CD14-positive monocyte (primary cell): Measurements from ENCODE around the gene EXTL1. TPM values are rescaled to one million over a fixed set of nuclear protein-coding genes. Genes with fewer than 3 reads are reported as not detected.

Source experiments
- DNase-seq, 3 donors: peaks; one replicate each; pipeline ENCODE4 v3.0.0-alpha.2; 2011 to 2022
- H2AFZ ChIP-seq: 2 replicates; pipeline ENCODE4 v1.6.0; 2012; ENCODE audit warnings: mild to moderate bottlenecking, low read depth, low read length, inconsistent platforms; ENCODE audit not compliant: insufficient read depth, poor library complexity, severe bottlenecking
- H3K27ac ChIP-seq, 2 donors: 1 replicate in 1 of 2; 2 replicates in 1 of 2; pipeline ENCODE4 v1.5.1; 2012 to 2013; ENCODE audit warnings: low read length in 2 of 2, control low read depth in 1 of 2, inconsistent platforms in 1 of 2, low read depth in 1 of 2, mild to moderate bottlenecking in 1 of 2
- H3K27me3 ChIP-seq, 2 donors: one replicate each; pipeline versions ENCODE4 v1.6.0 to v1.6.1; 2011 to 2013; ENCODE audit warnings: low read length in 2 of 2; ENCODE audit not compliant: control insufficient read depth in 2 of 2, insufficient read depth in 2 of 2
- H3K36me3 ChIP-seq, 2 donors: replicated peaks in 1 of 2; 1 replicate in 1 of 2; 2 replicates in 1 of 2; pipeline versions ENCODE4 v1.5.1 to v1.6.1; 2012 to 2013; ENCODE audit warnings: low read length in 2 of 2, control low read depth in 1 of 2, inconsistent platforms in 1 of 2, mild to moderate bottlenecking in 1 of 2; ENCODE audit not compliant: insufficient read depth in 2 of 2, control insufficient read depth in 1 of 2
- H3K4me1 ChIP-seq, 2 donors: 1 replicate in 1 of 2; 2 replicates in 1 of 2; pipeline versions ENCODE4 v1.5.1 to v1.6.1; 2012 to 2013; ENCODE audit warnings: low read length in 2 of 2, control low read depth in 1 of 2, inconsistent platforms in 1 of 2, mild to moderate bottlenecking in 1 of 2, moderate library complexity in 1 of 2; ENCODE audit not compliant: insufficient read depth in 2 of 2, control insufficient read depth in 1 of 2
- H3K4me2 ChIP-seq: replicated peaks from 2 replicates; pipeline ENCODE3; 2012; ENCODE audit warnings: low read length, moderate library complexity, mild to moderate bottlenecking; ENCODE audit not compliant: poor library complexity, severe bottlenecking; ENCODE audit errors: extremely low read depth
- H3K4me3 ChIP-seq, 3 experiments: fragments of 200-600 bp in 1 of 3; sonication (generic) in 1 of 3; replicated peaks in 1 of 3; 1 replicate in 2 of 3; 2 replicates in 1 of 3; pipeline ENCODE4 v1.5.1; 2011 to 2013; ENCODE audit warnings: low read length in 3 of 3, mild to moderate bottlenecking in 3 of 3, control low read depth in 2 of 3, low read depth in 2 of 3, inconsistent platforms in 1 of 3, moderate library complexity in 1 of 3
- H3K79me2 ChIP-seq: 2 replicates; pipeline ENCODE4 v1.6.0; 2012; ENCODE audit warnings: mild to moderate bottlenecking, control low read depth, inconsistent platforms, low read length, moderate library complexity; ENCODE audit not compliant: insufficient read depth
- H3K9ac ChIP-seq: 2 replicates; pipeline ENCODE4 v1.6.0; 2017; ENCODE audit warnings: low read length, mild to moderate bottlenecking; ENCODE audit not compliant: insufficient read depth, poor library complexity, severe bottlenecking
- H3K9me3 ChIP-seq, 2 donors: replicated peaks in 1 of 2; 1 replicate in 1 of 2; 2 replicates in 1 of 2; pipeline versions ENCODE4 v1.5.1 to v1.6.1; 2012 to 2013; ENCODE audit warnings: low read length in 2 of 2, control low read depth in 1 of 2; ENCODE audit not compliant: control insufficient read depth in 1 of 2, insufficient read depth in 1 of 2
- H4K20me1 ChIP-seq: 2 replicates; pipeline ENCODE4 v1.6.0; 2012; ENCODE audit warnings: mild to moderate bottlenecking, low read length, control low read depth, moderate library complexity; ENCODE audit not compliant: insufficient read depth
- H3K27ac Mint-ChIP-seq, 7 donors: one replicate each; pipeline ENCODE4 v1.8.0; 2020; ENCODE audit warnings: mild to moderate bottlenecking in 7 of 7, mixed read lengths in 7 of 7, moderate library complexity in 6 of 7, inconsistent platforms in 2 of 7
- H3K27me3 Mint-ChIP-seq, 3 donors: one replicate each; pipeline ENCODE4 v1.8.0; 2021 to 2022; ENCODE audit warnings: low read depth in 3 of 3, mild to moderate bottlenecking in 3 of 3, mixed read lengths in 3 of 3, moderate library complexity in 3 of 3, inconsistent platforms in 1 of 3
- H3K36me3 Mint-ChIP-seq, 2 donors: one replicate each; pipeline ENCODE4 v1.8.0; 2020; ENCODE audit warnings: mixed read lengths in 2 of 2, inconsistent platforms in 1 of 2, mild to moderate bottlenecking in 1 of 2
- H3K4me1 Mint-ChIP-seq: one replicate; pipeline ENCODE4 v1.8.0; 2020; ENCODE audit warnings: mild to moderate bottlenecking, mixed read lengths
- H3K4me3 Mint-ChIP-seq, 2 donors: one replicate each; pipeline ENCODE4 v1.8.0; 2020; ENCODE audit warnings: mild to moderate bottlenecking in 2 of 2, mixed read lengths in 2 of 2, moderate library complexity in 1 of 2
- H3K9me3 Mint-ChIP-seq, 7 donors: one replicate each; pipeline ENCODE4 v1.8.0; 2020 to 2022; ENCODE audit warnings: mixed read lengths in 7 of 7, mild to moderate bottlenecking in 6 of 7, moderate library complexity in 6 of 7, inconsistent platforms in 2 of 7
- WGBS: methylation state at CpG from one replicate; pipeline ENCODE4 v1.1.5; 2013; ENCODE audit warnings: missing lambda C conversion rate; ENCODE audit not compliant: insufficient coverage; 5-methylcytosine and 5-hydroxymethylcytosine counted together
- intact Hi-C, 2 donors: fragments of 100-400 bp; cut with micrococcal nuclease; formaldehyde crosslinking; loops; one replicate each; pipeline versions ENCODE4 v1.15.0 to v1.15.1; 2023
- polyA plus RNA-seq, 3 donors: library from polyadenylated mRNA; depleted of rRNA in 1 of 3; unstranded in 2 of 3; stranded (reverse) in 1 of 3; fragments of 300-500 nt in 2 of 3; fragments of >200 nt in 1 of 3; fragmentation: Illumina TruSeq in 2 of 3; gene quantifications; 1 replicate in 2 of 3; 2 replicates in 1 of 3; pipeline ENCODE4 v1.2.3, GENCODE V29; 2012 to 2021
- TF ChIP-seq, protein P1 (sequence below): fragments of 200-600 bp; IDR thresholded peaks from one replicate; pipeline ENCODE4 v1.8.0; 2022; ENCODE audit warnings: antibody characterized with exemption, mild to moderate bottlenecking

EXTL1 gene
- polyA plus RNA-seq, 3 donors: not detected

DNA sequence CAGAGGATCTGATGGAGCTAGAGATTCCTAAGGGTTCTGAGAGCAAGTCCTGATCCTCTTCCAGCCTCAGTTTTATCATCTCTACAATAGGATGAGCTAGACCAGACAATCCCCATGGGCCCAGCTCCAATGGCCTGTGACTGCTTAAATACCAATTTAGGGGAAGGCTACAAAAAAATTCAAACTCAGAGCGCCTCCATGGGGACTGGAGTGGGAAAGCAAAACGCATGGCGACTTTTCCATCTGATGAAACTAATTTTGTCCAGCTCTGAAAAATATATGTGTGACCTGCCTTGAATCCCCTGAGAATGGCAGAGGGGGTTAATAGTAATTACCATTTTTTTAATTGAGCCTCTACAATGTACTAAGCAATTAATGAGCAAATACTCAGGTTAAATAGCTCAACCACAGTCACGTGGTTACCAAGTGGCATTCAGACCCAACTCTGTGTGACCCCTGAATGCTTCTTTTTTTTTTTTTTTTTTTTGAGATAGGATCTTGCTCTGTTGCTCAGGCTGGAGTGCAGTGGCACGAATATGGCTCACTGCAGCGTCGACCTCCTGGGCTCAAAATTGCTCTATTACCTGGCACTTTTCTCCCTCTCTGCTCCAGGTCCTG, 8.4 kb downstream of the EXTL1 start:
- H3K4me2 ChIP-seq: no peak overlapping the region
- peaks cover 13% of the 10 kb centered on the region for H3K4me1 Mint-ChIP-seq
- no peaks in the 10 kb centered on the region for H3K36me3 ChIP-seq
- no peak for DNase-seq
- no peaks in the 10 kb centered on the region for H3K36me3 Mint-ChIP-seq
- no peaks in the 10 kb centered on the region for H4K20me1 ChIP-seq
- TF ChIP-seq, protein P1, sequence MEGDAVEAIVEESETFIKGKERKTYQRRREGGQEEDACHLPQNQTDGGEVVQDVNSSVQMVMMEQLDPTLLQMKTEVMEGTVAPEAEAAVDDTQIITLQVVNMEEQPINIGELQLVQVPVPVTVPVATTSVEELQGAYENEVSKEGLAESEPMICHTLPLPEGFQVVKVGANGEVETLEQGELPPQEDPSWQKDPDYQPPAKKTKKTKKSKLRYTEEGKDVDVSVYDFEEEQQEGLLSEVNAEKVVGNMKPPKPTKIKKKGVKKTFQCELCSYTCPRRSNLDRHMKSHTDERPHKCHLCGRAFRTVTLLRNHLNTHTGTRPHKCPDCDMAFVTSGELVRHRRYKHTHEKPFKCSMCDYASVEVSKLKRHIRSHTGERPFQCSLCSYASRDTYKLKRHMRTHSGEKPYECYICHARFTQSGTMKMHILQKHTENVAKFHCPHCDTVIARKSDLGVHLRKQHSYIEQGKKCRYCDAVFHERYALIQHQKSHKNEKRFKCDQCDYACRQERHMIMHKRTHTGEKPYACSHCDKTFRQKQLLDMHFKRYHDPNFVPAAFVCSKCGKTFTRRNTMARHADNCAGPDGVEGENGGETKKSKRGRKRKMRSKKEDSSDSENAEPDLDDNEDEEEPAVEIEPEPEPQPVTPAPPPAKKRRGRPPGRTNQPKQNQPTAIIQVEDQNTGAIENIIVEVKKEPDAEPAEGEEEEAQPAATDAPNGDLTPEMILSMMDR: no peak
- H3K27ac ChIP-seq: no peak overlapping the region
- no peaks in the 10 kb centered on the region for H3K9me3 ChIP-seq
- H3K9ac ChIP-seq: no peak overlapping the region
- no peaks in the 10 kb centered on the region for H3K79me2 ChIP-seq
- 89% methylated on average over 3 of the region's 7 CpGs for WGBS
- H3K4me3 ChIP-seq: no peak overlapping the region
- H2AFZ ChIP-seq: no peak overlapping the region
- peaks cover 0 to 20% of the 10 kb centered on the region in 2 donors for H3K27me3 ChIP-seq
- no peak overlapping the region for H3K4me3 Mint-ChIP-seq
- intact Hi-C loops: loop anchor here (10.0 kb wide), 1 partner anchor 115 kb away; no protein-coding TSS in a partner anchor
- peaks cover 16 to 21% (median 18%) of the 10 kb centered on the region in 3 donors for H3K27me3 Mint-ChIP-seq
- peaks cover 0 to 5% (median 0%) of the 10 kb centered on the region in 7 donors for H3K9me3 Mint-ChIP-seq
- no peak overlapping the region for H3K27ac Mint-ChIP-seq
- peaks cover 4% of the 10 kb centered on the region in 2 donors for H3K4me1 ChIP-seq

DNA sequence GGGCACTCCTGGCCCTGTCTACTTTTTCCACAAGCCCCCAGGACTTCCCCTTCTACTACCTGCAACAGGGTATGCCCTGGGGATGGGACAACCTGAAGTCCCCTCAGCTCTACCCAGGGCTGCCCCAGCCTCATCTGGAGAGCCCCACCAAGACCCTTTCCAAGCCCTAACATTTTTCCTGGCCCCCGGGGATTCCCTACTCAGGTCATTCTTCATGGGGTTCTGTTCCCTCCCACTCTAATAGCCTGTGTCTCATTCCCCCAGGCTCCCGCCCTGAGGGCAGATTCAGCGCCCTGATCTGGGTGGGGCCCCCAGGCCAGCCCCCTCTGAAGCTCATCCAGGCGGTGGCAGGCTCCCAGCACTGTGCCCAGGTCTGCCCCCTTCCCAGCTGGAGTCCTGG, 9.6 kb downstream of the EXTL1 start:
- H3K27ac ChIP-seq: no peak overlapping the region
- no peak overlapping the region for H2AFZ ChIP-seq
- peaks cover 19 to 22% (median 21%) of the 10 kb centered on the region in 3 donors for H3K27me3 Mint-ChIP-seq
- H3K27me3 ChIP-seq: peaks cover 0 to 21% of the 10 kb centered on the region in 2 donors
- intact Hi-C loops: loop anchor here (10.0 kb wide), 1 partner anchor 114 kb away; no protein-coding TSS in a partner anchor
- H3K79me2 ChIP-seq: no peaks in the 10 kb centered on the region
- H3K4me3 Mint-ChIP-seq: no peak overlapping the region
- 94% methylated on average over 3 of the region's 4 CpGs for WGBS
- TF ChIP-seq, protein P1: no peak
- H3K4me3 ChIP-seq: no peak overlapping the region
- peak overlapping the region in 1 of 7 donors; percentile 41 for H3K27ac Mint-ChIP-seq
- no peaks in the 10 kb centered on the region for H3K36me3 ChIP-seq
- H3K9me3 ChIP-seq: no peaks in the 10 kb centered on the region
- H4K20me1 ChIP-seq: no peaks in the 10 kb centered on the region
- H3K9ac ChIP-seq: no peak overlapping the region
- DNase-seq: no peak
- no peaks in the 10 kb centered on the region for H3K36me3 Mint-ChIP-seq
- H3K9me3 Mint-ChIP-seq: peaks cover 0 to 5% (median 0%) of the 10 kb centered on the region in 7 donors
- H3K4me1 ChIP-seq: peaks cover 10 to 17% of the 10 kb centered on the region in 2 donors
- H3K4me2 ChIP-seq: no peak overlapping the region
- peaks cover 20% of the 10 kb centered on the region for H3K4me1 Mint-ChIP-seq
